GM18519 (cell line): Measurements from ENCODE around the gene COQ5.
"Not testable (repeated sequence)": the region's sequence is repeated elsewhere in the genome, so short reads cannot be mapped to it uniquely, and the experiment has no call there.

Experiments
- ATAC-seq: cut with Tn5 transposase; IDR thresholded peaks from one replicate; pipeline ENCODE4 v1.9.1; 2021; ENCODE audit warnings: mild to moderate bottlenecking, moderate library complexity; ENCODE audit not compliant: unreplicated experiment, low FRiP score

COQ5 gene

DNA sequence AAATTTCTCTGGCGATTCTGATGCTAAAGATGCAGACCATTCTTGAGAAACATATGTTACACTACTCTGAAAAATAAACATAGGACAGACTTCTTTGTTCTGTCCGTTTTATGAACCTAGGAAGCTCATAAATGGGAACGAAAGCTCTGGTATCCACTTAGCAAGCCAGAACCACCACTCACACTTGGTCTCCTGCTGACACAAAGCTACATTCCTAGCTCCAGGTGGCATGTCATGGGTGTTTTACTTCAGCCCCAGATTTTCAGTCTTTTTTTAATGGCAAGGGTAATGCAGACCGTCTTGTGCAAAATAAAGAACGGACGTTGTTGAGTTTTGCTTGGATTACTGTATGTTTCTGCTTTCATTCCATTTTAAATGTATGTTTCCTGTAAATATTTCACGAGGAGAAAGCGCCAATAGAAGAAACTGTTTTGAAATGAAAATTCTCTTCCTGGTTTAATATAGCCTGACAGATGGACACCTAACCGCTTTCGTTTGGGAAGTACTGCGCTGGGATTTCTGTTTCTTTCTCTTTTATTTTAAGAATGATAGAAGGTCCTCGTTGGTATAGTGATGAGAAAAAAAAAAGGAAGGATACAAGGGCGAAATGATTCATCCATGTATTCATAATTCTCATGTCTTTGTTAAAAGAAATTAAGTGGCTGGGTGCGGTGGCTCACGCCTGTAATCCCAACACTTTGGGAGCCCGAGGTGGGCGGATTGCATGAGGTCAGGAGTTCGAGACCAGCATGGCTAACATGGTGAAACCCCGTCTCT, 871 bp upstream of the COQ5 start:
- ATAC-seq: no peak

DNA sequence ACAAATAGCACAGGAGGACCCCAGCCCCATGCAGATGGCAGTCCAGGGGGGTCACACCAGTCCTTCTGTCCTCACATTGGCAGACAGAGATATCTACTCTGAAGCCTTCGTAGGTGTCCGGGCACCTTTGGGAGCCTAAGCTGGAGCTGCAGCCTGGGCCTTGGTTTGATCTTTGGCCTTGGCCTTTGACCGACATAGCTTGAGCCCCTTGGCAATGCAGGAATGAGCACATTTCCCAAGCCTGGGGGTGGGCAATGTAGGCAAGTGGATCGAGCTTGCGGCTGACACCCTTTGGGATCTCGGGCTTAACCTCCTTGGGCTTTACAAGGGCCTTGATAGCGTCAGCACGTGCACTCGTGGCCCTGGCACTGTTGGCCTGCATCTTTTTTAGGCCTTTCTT, 6.4 kb downstream of the COQ5 start:
- ATAC-seq: no peak

DNA sequence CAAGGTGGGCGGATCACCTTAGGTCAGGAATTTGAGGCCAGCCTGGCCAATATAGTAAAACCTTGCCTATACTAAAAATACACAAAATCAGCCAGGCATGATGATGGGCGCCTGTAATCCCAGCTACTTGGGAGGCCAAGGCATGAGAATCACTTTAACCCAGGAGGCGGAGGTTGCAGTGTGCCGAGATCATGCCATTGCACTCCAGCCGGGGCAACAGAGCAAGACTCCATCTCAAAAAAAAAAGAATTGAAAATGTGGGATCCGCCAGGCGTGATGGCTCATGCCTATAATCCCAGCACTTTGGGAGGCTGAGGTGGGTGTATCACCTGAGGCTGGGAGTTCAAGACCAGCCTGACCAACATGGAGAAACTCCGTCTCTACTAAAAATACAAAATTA, 9.6 kb downstream of the COQ5 start:
- not testable (repeated sequence) for ATAC-seq

DNA sequence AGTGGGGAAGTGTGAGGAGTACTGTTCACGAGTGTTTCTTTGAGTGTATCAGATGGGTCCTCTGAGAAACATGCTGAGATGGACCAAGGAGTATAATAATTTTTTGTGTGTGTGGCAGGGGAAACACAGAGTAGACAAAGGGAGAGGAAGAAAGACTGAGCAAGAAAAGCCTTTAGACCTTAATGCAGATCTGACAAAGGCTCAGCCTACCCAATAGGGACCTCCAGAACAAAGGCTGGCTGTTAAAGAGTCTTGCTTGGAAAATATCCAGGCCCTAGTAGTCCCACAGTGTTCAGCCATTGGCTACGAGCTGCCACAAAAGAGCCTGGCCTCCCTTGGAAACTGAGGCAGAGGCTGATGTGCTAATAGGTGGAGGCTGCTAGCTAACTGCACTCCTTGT, 13.5 kb downstream of the COQ5 start:
- no peak for ATAC-seq

DNA sequence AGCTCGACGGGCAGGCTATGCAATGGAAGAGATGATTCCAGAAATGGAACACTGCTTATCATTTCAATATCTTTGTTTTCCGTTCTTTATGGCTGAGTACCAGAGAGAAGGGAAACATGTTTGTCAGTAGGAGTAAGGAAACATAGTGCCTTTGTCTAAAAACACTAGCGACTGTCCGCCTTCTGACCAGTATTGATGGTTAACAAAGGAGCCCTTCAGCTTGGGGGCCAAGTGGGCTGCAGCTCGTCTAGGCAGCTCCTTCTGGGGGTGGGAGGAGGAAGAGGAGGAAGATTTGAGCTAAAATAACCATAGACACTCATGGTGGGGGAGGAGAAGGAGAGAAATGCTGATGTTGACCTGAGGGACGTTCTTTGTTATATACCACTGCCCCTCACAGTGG, 15.0 kb downstream of the COQ5 start:
- no peak for ATAC-seq

DNA sequence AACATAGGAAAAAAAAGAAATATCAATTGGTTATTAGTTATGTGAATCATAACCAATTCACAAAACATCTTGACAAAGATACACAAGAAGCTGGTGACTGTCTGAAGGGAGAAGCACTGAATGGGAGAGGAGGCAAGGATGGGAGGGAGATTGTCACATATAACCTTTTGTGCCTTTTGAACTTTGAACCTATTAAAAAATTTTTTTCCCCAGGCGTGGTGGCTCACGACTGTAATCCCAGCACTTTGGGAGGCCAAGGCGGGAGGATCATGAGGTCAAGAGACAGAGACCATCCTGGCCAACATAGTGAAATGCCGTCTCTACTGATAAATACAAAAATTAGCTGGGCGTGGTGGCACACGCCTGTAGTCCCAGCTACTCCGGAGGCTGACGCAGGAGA, 20.4 kb downstream of the COQ5 start:
- ATAC-seq: no peak

DNA sequence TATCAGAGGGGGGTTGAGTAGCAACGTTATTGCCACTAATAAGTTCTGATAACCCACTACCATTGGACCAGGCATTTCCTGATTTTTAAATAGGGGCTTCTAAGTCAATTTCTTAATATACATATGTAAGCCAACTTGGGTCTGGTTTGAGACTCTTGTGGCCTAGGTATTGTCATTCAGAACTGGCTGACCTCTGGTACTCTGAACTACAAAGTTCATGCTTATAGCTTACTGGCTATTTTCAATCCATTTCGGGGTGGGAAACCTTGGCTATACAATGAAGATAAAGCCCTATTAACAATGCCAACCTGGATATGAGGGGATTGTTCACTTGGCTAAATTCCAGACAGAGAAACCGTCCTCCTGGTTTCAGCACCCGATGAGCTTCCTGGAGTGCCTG, 24.4 kb downstream of the COQ5 start:
- ATAC-seq: no peak

DNA sequence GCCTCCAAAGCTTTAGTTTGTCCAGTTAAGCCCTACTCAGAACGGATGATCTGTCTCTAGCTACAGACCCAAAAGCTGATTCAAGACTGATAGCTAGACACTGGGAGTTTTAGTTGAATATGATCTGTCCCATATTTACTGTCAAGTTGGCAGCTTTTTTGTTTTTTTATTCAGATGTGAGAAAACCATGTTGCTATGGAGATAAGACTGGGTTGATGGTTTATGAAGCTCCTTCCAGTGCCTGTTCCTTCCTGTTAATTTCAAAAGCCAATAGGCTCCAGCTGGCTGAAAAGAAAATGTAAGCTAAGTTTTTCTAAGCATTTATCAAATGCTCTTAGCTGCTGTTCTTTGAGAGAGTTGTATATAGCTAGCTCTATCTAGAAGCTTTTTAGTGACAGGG, 28.4 kb downstream of the COQ5 start:
- no peak for ATAC-seq

DNA sequence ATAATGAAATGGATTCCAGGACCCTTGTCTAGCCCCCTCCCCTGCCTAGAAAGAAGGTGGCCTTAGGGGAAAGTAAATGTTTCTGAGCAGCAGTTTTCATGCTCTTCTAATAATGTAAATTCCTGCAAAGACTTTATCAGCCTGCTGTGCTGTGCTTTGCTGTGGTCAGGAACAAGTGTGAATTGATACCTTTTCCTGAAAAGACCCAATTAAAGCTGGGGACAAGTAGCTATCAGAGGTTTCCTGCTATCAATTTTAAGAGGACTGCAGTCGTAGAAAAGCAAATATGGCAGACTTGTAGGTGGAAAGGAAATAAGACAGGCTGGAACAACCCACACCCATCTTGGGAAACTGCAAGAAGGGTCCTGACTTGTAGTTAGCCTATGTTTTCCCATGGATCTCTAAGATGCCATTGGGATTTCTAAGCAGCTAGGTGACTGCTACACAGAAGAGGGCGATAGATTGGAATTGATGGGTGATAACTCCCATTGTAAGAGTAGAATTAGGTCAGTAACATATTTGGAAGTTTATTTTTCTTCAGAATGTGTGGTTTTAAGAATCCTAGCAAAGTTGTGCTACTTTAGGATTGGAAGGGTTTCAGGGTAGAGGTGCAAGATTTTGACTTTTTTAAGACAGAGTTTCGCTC, 30.0 kb downstream of the COQ5 start:
- no peak for ATAC-seq

DNA sequence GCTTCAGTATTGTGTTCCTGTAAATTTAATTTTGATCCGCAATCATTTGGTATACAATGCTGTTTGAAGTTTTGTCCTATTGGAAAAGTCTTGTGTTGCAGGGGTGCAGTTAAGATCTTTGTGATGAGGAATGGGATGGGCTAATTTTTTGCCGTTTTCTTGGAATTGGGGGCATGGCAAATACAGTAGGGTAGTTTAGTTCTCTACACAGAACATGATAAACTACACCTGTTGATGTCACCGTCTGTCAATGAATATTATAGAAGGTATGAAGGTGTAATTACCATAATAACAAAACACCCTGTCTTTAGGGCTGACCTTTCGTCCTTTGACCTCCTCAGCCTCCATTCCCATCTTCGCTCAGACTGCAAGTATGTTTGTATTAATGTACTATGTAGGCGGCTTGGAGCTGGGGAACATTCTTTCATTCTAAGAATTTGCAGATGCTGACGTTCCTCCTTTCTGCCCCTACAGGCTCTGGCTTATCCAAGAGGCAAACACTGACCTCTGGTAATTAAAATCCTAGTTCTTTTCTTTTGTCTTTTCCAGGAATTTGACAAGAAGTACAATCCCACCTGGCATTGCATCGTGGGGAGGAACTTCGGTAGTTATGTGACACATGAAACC, 31.3 kb downstream of the COQ5 start:
- no peak for ATAC-seq

DNA sequence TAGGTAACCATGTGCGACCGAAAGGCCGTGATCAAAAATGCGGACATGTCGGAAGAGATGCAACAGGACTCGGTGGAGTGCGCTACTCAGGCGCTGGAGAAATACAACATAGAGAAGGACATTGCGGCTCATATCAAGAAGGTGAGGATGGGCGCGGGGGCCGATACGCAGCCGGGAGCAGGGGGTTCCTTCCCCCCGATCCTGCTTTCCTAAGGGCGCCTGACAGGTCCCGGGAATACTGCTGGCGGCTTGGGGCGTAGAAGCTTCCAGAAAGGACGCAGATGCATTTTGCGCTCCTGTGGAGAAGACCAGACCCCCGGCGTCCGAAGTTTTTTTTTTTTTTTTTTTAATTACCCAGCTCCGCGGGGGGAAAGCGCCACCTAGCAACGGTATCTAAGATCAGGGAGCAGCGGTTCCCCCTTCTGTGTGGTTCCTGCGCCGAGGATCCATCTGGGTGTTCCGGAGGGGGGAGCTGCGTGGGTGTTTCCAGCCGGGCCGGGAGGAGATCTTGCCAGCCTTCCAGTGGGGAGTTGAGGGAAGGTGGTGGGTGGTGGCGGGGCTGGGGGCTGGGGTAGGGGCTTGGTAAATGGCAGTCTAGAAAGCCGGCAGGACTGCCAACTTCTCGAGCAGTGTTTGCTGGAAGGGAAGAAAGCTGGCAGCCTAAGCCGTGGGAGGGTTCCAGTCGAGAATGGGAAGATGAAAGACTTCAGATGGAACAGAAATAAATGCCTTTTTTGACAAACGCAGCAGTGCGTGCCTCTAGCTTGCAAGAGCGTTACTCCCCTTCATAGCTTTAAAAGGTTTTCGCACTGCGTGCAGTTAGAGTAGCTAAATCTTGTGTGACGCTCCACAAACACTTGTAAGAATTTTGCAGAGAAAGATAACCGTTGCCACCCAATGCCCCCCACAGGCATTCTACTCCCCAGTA, 32.3 kb downstream of the COQ5 start:
- no peak for ATAC-seq

DNA sequence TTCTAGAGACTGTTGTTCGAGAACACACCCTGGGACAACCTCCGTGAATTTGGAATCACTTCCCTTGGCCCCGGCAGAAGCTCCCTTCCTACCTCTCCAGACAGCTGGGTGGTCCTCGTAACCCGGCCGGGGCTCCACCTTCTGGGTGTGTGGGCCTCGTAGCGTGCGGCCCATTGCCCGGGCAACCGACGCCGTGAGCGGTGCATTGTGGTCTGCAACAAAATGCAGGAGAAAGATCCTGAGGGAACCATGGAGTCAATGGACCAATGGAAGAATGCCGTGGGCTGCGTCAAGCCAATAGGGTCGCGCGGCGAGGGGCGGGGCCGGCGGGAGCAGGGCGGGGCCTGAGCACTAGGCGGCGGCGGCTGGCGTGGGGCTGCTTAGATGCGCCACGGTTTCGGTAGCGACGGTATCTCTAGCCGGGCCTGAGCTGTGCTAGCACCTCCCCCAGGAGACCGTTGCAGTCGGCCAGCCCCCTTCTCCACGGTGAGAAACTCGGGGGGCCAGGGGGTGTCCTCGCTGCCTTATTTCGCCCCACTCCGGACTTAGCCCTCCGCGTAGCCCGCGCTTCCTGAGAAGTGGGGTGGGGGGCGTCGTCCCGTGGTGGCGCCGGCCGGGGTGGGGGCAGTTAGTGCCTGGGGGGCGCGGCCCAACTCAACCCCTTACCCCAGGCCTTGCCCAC, 33.1 kb downstream of the COQ5 start, which contains the start of gene DYNLL1:
Gene DYNLL1 (plus strand): TSS at position 383 of the 682 bp plus-strand sequence. CDS start 309 bp downstream, outside the sequence.
- ATAC-seq: peak; percentile 83

DNA sequence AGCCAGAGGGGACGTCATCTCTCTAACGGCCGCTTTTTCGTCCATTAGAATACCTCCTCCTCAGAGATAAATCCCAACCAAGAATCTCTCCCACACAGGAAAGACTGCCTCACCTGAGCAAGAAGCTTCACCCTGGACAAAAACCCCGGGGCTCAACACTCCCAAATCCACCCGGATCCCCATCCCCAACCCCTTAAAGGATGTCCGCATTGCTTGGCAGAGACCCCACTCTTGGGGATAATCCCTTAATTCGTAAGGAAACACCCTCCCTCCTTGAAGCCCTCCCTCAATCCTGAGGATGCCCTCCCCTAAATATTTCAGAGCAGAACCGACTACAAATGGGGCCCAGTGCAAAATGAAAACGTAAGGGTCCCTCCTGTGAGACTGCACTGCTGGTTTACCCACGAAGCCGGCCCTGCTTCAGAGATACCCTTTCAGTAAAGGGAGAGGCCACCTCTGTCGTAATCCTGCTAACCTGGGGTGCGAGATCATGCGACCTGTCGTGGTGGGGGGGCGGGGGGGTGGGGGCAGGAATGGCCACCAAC, 33.7 kb downstream of the COQ5 start:
- no peak for ATAC-seq

DNA sequence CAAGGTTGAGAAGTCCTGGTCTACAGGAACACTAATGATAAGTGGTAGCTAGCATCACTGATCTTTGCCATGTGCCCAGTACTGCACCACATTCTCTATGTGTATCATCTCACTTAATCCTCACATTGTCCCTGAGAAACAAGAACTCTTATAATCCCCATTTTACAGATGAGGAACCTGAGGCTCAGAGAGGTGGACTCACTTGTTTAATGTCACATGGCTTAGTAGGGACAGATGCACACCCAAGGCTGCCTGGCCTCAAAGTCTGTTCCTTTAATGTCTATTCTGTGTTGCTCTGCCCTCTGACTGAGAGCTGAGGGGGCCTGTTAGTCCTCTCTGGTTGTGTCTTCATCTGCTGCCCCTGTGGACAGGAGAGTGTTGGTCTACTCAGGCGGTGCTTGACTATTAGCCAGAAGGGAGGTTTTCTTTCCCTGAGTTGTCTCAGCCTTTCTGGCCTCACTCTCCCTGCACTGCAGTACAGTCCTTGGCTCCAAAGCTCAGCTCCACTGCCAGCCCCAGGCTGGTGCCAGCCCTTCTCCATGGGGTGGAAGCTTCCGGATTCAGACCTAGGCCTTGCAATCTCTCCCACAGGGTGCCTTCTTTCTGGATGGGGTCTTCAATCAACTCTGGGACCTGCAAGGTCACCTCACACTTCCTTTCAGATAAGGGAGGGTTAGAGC, 38.0 kb downstream of the COQ5 start:
- no peak for ATAC-seq

DNA sequence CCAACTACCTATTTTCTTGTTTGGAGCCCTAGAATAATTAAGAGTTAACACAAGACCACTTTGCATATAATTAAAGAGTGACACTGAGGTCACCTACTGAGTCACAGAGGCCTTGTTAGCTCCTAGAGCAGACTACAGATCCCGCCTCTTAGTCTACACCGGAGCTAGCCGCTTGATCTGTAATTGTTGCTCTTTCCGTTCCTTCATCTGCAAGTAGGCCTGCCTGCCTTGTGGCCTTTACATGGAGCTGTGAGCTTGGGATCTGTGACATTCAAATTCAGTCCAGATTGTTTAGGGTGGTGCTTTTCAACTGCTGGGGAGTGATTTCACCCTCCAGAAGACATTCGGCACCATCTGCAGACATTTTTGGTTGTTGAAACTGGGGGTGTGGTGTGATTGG, 38.6 kb downstream of the COQ5 start:
- no peak for ATAC-seq

DNA sequence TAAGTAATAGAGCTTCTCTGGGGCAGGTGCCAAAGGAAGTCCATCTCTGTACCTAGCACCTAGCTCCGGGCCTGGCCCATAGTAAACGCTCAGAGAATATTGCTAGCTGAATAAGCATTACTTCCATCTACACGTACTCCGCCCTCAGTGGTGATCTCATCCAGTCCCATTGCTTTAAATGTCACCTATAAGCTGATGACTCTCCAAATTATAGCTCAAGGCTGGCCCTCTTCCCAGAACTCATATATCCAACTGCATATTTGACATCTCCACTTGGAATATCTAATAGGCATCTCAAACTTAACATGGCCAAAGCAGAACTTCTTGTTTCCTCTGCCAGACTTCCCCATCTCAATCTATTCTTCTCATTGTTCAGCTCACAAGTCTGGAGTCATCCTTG, 39.9 kb downstream of the COQ5 start:
- no peak for ATAC-seq

DNA sequence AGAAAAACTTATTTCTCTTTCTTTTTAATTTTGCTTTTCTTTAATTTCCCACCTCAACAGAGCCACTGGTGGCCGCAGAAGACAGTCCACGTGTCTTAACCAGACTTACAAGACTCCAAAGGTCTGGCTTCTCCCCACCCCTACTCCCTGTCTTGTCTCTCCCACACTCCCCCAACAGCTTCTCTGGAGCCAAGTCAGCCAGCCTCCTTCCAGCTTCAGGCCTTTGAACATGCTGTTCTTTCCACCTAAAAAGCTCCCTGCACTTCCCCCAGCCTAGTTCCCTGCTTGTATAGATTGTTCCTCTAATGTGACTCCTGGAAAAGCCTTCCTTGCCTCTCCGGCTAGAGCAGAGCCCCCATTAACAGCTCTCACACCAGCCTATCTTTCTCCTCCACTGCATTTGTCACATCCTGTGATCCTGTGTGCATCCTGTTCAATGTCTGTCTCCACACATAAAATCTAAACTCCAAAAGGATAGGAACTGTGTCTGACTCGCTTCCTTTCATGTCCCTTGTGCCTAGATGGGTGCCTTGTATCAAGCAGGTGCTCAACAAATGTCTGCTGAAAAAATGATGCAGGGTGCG, 40.8 kb downstream of the COQ5 start:
- ATAC-seq: no peak

DNA sequence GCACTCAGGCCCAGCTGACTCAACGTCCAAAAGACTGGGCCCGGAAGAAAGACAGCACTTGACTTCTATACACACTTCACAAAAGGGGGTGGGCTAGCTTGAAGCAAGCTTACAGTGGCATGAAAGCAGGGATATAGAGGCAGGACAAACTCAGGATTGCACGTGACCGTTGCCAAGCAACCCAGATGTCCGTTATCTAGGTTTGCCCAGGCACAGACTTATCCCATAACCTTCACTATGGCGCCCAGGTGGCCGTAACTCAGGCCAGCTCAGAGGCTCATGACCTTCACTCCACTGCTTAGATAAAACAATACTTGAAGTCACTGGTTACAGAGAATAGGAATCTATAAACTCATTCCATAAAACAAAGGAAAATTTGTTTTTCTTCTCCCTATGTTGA, 41.4 kb downstream of the COQ5 start:
- not testable (repeated sequence) for ATAC-seq
